HCT116 (cell line): ENCODE data around the gene YLPM1. TPM values are rescaled to one million over a fixed set of nuclear protein-coding genes. Genes with fewer than 3 reads are reported as not detected.

Source experiments
- ATAC-seq: fragments of 200-7000 bp; cut with Tn5 transposase; 2 replicates; pipeline ENCODE4 v1.9.1; 2020; ENCODE audit warnings: mild to moderate bottlenecking, moderate library complexity
- BruUV-seq: library from RNA; stranded (reverse); fragments of 400-500 nt; replicated peaks from 2 replicates; lab custom pipeline; 2021; lab: Mats Ljungman, UMichigan
- CTCF ChIA-PET: fragments of 300-600 bp; sonication (Branson Sonifier 250); formaldehyde crosslinking; loops from one replicate; lab custom pipeline; 2021; ENCODE audit warnings: antibody characterized with exemption; lab: Charles Lee
- POLR2A ChIA-PET: fragments of 300-600, 350-600 bp; sonication (Branson Sonifier 250); formaldehyde crosslinking; loops from one replicate; lab custom pipeline; 2021; ENCODE audit warnings: antibody characterized with exemption; lab: Charles Lee
- RAD21 ChIA-PET, 2 experiments: fragments of 300-600 bp; sonication (Branson Sonifier 250); formaldehyde crosslinking; loops; one replicate each; lab custom pipeline; 2023; ENCODE audit warnings: low total read pairs in 2 of 2; ENCODE audit not compliant: uncharacterized antibody in 2 of 2, unreplicated experiment in 2 of 2, low non-redundant PET in 1 of 2; lab: Charles Lee
- DNase-seq: peaks from one replicate; pipeline ENCODE4 v3.0.0-alpha.2; 2010; ENCODE audit warnings: low read depth, low spot score
- H2AFZ ChIP-seq: fragments of 200-600 bp; shearing (Covaris generic), sonication (generic); 2 replicates; pipeline ENCODE4 v1.6.1; 2017; ENCODE audit warnings: low read depth, mixed run types, mixed read lengths, antibody characterized with exemption, low read length; ENCODE audit not compliant: poor library complexity, severe bottlenecking
- H3K27ac ChIP-seq: 2 replicates; pipeline ENCODE4 v1.5.1; 2012; ENCODE audit warnings: low read depth, low read length
- H3K27me3 ChIP-seq: fragments of 200-600 bp; sonication (generic); 2 replicates; pipeline ENCODE4 v1.6.1; 2016; ENCODE audit warnings: mixed run types, low read length, mixed read lengths; ENCODE audit not compliant: insufficient read depth
- H3K36me3 ChIP-seq, 2 experiments: fragments of 200-500 bp in 1 of 2; fragments of 200-600 bp in 1 of 2; sonication (Bioruptor generic) in 1 of 2; sonication (generic) in 1 of 2; 2 replicates each; pipeline versions ENCODE4 v1.5.1 to v1.6.1; 2014 to 2016; ENCODE audit warnings: low read length in 2 of 2, inconsistent platforms in 1 of 2, mixed read lengths in 1 of 2, mixed run types in 1 of 2; ENCODE audit not compliant: insufficient read depth in 2 of 2, control insufficient read depth in 1 of 2
- H3K4me1 ChIP-seq, 2 experiments: fragments of 200-600 bp in 1 of 2; sonication (generic) in 1 of 2; 2 replicates each; pipeline versions ENCODE4 v1.5.1 to v1.6.1; 2012 to 2017; ENCODE audit warnings: low read length in 2 of 2, inconsistent platforms in 1 of 2, mild to moderate bottlenecking in 1 of 2, mixed read lengths in 1 of 2, mixed run types in 1 of 2, moderate library complexity in 1 of 2; ENCODE audit not compliant: insufficient read depth in 2 of 2, control insufficient read depth in 1 of 2
- H3K4me2 ChIP-seq: fragments of 200-600 bp; sonication (generic); 2 replicates; pipeline ENCODE4 v1.6.1; 2017; ENCODE audit warnings: mixed run types, low read length, mixed read lengths
- H3K4me3 ChIP-seq, 2 experiments: fragments of 200-600 bp in 1 of 2; sonication (generic) in 1 of 2; replicated peaks in 1 of 2; 2 replicates each; pipeline ENCODE4 v1.5.1; 2011 to 2016; ENCODE audit warnings: low read length in 2 of 2, control low read depth in 1 of 2, low read depth in 1 of 2, mild to moderate bottlenecking in 1 of 2, mixed read lengths in 1 of 2, mixed run types in 1 of 2
- H3K79me2 ChIP-seq: fragments of 200-600 bp; sonication (generic); 2 replicates; pipeline ENCODE4 v1.6.1; 2017; ENCODE audit warnings: mild to moderate bottlenecking, mixed run types, low read length, moderate library complexity, mixed read lengths; ENCODE audit not compliant: insufficient read depth
- H3K9ac ChIP-seq: fragments of 200-600 bp; sonication (generic); 2 replicates; pipeline ENCODE4 v1.6.1; 2016; ENCODE audit warnings: low read length, mixed read lengths
- H3K9me2 ChIP-seq: fragments of 200-600 bp; sonication (generic), shearing (Covaris generic); 2 replicates; pipeline ENCODE4 v1.6.1; 2017; ENCODE audit warnings: mixed run types, mild to moderate bottlenecking, moderate library complexity; ENCODE audit not compliant: insufficient read depth
- H3K9me3 ChIP-seq, 2 experiments: fragments of 200-500 bp in 1 of 2; fragments of 200-600 bp in 1 of 2; sonication (Bioruptor generic) in 1 of 2; sonication (generic) in 1 of 2; 2 replicates each; pipeline ENCODE4 v1.6.1; 2014 to 2017; ENCODE audit warnings: low read length in 2 of 2, mixed read lengths in 2 of 2, inconsistent platforms in 1 of 2, low read depth in 1 of 2, mild to moderate bottlenecking in 1 of 2, mixed run types in 1 of 2, moderate library complexity in 1 of 2; ENCODE audit not compliant: control insufficient read depth in 1 of 2, insufficient read depth in 1 of 2
- H4K20me1 ChIP-seq: fragments of 200-600 bp; sonication (generic), shearing (Covaris generic); 2 replicates; pipeline ENCODE4 v1.6.1; 2017; ENCODE audit warnings: mixed run types, mild to moderate bottlenecking, moderate library complexity; ENCODE audit not compliant: insufficient read depth
- CBX3 ChIP-seq: IDR thresholded peaks from 2 replicates; pipeline ENCODE4 v1.6.1; 2012; ENCODE audit warnings: low read depth
- JUND ChIP-seq: IDR thresholded peaks from 2 replicates; pipeline ENCODE4 v1.6.1; 2012
- RAD21 ChIP-seq: IDR thresholded peaks from 2 replicates; pipeline ENCODE4 v1.6.1; 2012; ENCODE audit warnings: low read depth, mild to moderate bottlenecking
- REST ChIP-seq: IDR thresholded peaks from 2 replicates; pipeline ENCODE4 v1.6.1; 2012; ENCODE audit warnings: low read depth
- SRF ChIP-seq: IDR thresholded peaks from 2 replicates; pipeline ENCODE4 v1.6.1; 2012; ENCODE audit warnings: low read depth
- YY1 ChIP-seq: IDR thresholded peaks from 2 replicates; pipeline ENCODE4 v1.6.1; 2011; ENCODE audit warnings: low read length, low read depth, moderate library complexity, mild to moderate bottlenecking; ENCODE audit not compliant: insufficient replicate concordance; ENCODE audit errors: extremely low read depth
- ZFX ChIP-seq: fragments of 450-650 bp; IDR thresholded peaks from 2 replicates; pipeline ENCODE4 v1.6.1; 2017
- intact Hi-C: fragments of 100-400 bp; cut with micrococcal nuclease; formaldehyde crosslinking; loops from 2 replicates; pipeline ENCODE4 v1.10.0; 2022
- total RNA-seq: library from RNA; stranded (reverse); gene quantifications from one replicate; pipeline ENCODE4 v1.2.1, GENCODE V29; 2021; ENCODE audit not compliant: unreplicated experiment

The YLPM1 gene
- total RNA-seq, 1 experiment from 2014 or later = 55.1 TPM

DNA sequence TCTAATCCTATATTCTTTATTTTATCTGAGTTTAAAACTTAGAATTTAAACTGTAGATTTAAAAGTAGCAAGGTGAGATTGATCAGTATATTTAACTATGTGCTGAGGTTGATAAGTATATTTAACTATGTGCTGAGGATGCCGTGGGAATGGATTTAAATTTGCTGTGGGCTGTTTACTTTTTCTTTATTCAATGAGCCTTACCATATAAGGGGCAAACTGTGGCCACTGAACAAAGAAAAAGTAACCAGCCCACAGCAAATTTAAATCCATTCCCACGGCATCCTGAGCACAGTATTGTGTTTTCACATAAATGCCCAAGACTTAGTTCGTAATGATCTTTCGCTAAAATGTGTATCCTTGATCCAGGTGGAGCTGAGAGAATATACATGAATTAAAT lies 69.7 kb downstream of the YLPM1 start (continued):
- TF ChIP-seq RAD21 (no peak), ZFX (no peak), JUND (no peak)

GRCh38 chr14:74834692-74835392 lies 71.7 kb downstream of the YLPM1 start:
- DNase-seq (no peak), ATAC-seq (no peak)
- Histone ChIP-seq H3K9me2 (no peaks in the 10 kb centered on the region), H3K27me3 (no peaks in the 10 kb centered on the region), H3K4me2 (no peak overlapping the region), H3K36me3 (peaks cover 3 to 7% of the 10 kb centered on the region in 2 experiments; a peak in 3 of 4 replicates), H3K27ac (no peak overlapping the region), H3K9me3 (no peaks in the 10 kb centered on the region), H3K79me2 (no peaks in the 10 kb centered on the region), H3K4me1 (no peaks in the 10 kb centered on the region), H2AFZ (no peak overlapping the region), H3K9ac (no peak overlapping the region), H3K4me3 (no peak overlapping the region), H4K20me1 (no peaks in the 10 kb centered on the region)
- intact Hi-C loops = no loop called here
- TF ChIP-seq SRF (no peak), CBX3 (no peak), YY1 (no peak), RAD21 (no peak), REST (no peak)
- BruUV-seq = no TSS peak
- CTCF ChIA-PET = interaction anchor here (1.0 kb wide), 1 partner anchor 30 kb away, joined by 3 read pairs; no protein-coding TSS in a partner anchor
- POLR2A ChIA-PET = no interaction called here
- RAD21 ChIA-PET = no interaction called here
